CD14-positive monocyte (primary cell): ENCODE results near the gene HMCN2. TPM values are rescaled to one million over a fixed set of nuclear protein-coding genes. Genes with fewer than 3 reads are reported as not detected.

Experiments used
- DNase-seq, 3 donors: peaks; one replicate each; pipeline ENCODE4 v3.0.0-alpha.2; 2011 to 2022
- H2AFZ ChIP-seq: 2 replicates; pipeline ENCODE4 v1.6.0; 2012; ENCODE audit warnings: mild to moderate bottlenecking, low read depth, low read length, inconsistent platforms; ENCODE audit not compliant: insufficient read depth, poor library complexity, severe bottlenecking
- H3K27ac ChIP-seq, 2 donors: 1 replicate in 1 of 2; 2 replicates in 1 of 2; pipeline ENCODE4 v1.5.1; 2012 to 2013; ENCODE audit warnings: low read length in 2 of 2, control low read depth in 1 of 2, inconsistent platforms in 1 of 2, low read depth in 1 of 2, mild to moderate bottlenecking in 1 of 2
- H3K27me3 ChIP-seq, 2 donors: one replicate each; pipeline versions ENCODE4 v1.6.0 to v1.6.1; 2011 to 2013; ENCODE audit warnings: low read length in 2 of 2; ENCODE audit not compliant: control insufficient read depth in 2 of 2, insufficient read depth in 2 of 2
- H3K36me3 ChIP-seq, 2 donors: replicated peaks in 1 of 2; 1 replicate in 1 of 2; 2 replicates in 1 of 2; pipeline versions ENCODE4 v1.5.1 to v1.6.1; 2012 to 2013; ENCODE audit warnings: low read length in 2 of 2, control low read depth in 1 of 2, inconsistent platforms in 1 of 2, mild to moderate bottlenecking in 1 of 2; ENCODE audit not compliant: insufficient read depth in 2 of 2, control insufficient read depth in 1 of 2
- H3K4me1 ChIP-seq, 2 donors: 1 replicate in 1 of 2; 2 replicates in 1 of 2; pipeline versions ENCODE4 v1.5.1 to v1.6.1; 2012 to 2013; ENCODE audit warnings: low read length in 2 of 2, control low read depth in 1 of 2, inconsistent platforms in 1 of 2, mild to moderate bottlenecking in 1 of 2, moderate library complexity in 1 of 2; ENCODE audit not compliant: insufficient read depth in 2 of 2, control insufficient read depth in 1 of 2
- H3K4me2 ChIP-seq: replicated peaks from 2 replicates; pipeline ENCODE3; 2012; ENCODE audit warnings: low read length, moderate library complexity, mild to moderate bottlenecking; ENCODE audit not compliant: poor library complexity, severe bottlenecking; ENCODE audit errors: extremely low read depth
- H3K4me3 ChIP-seq, 3 experiments: fragments of 200-600 bp in 1 of 3; sonication (generic) in 1 of 3; replicated peaks in 1 of 3; 1 replicate in 2 of 3; 2 replicates in 1 of 3; pipeline ENCODE4 v1.5.1; 2011 to 2013; ENCODE audit warnings: low read length in 3 of 3, mild to moderate bottlenecking in 3 of 3, control low read depth in 2 of 3, low read depth in 2 of 3, inconsistent platforms in 1 of 3, moderate library complexity in 1 of 3
- H3K79me2 ChIP-seq: 2 replicates; pipeline ENCODE4 v1.6.0; 2012; ENCODE audit warnings: mild to moderate bottlenecking, control low read depth, inconsistent platforms, low read length, moderate library complexity; ENCODE audit not compliant: insufficient read depth
- H3K9ac ChIP-seq: 2 replicates; pipeline ENCODE4 v1.6.0; 2017; ENCODE audit warnings: low read length, mild to moderate bottlenecking; ENCODE audit not compliant: insufficient read depth, poor library complexity, severe bottlenecking
- H3K9me3 ChIP-seq, 2 donors: replicated peaks in 1 of 2; 1 replicate in 1 of 2; 2 replicates in 1 of 2; pipeline versions ENCODE4 v1.5.1 to v1.6.1; 2012 to 2013; ENCODE audit warnings: low read length in 2 of 2, control low read depth in 1 of 2; ENCODE audit not compliant: control insufficient read depth in 1 of 2, insufficient read depth in 1 of 2
- H4K20me1 ChIP-seq: 2 replicates; pipeline ENCODE4 v1.6.0; 2012; ENCODE audit warnings: mild to moderate bottlenecking, low read length, control low read depth, moderate library complexity; ENCODE audit not compliant: insufficient read depth
- H3K27ac Mint-ChIP-seq, 7 donors: one replicate each; pipeline ENCODE4 v1.8.0; 2020; ENCODE audit warnings: mild to moderate bottlenecking in 7 of 7, mixed read lengths in 7 of 7, moderate library complexity in 6 of 7, inconsistent platforms in 2 of 7
- H3K27me3 Mint-ChIP-seq, 3 donors: one replicate each; pipeline ENCODE4 v1.8.0; 2021 to 2022; ENCODE audit warnings: low read depth in 3 of 3, mild to moderate bottlenecking in 3 of 3, mixed read lengths in 3 of 3, moderate library complexity in 3 of 3, inconsistent platforms in 1 of 3
- H3K36me3 Mint-ChIP-seq, 2 donors: one replicate each; pipeline ENCODE4 v1.8.0; 2020; ENCODE audit warnings: mixed read lengths in 2 of 2, inconsistent platforms in 1 of 2, mild to moderate bottlenecking in 1 of 2
- H3K4me1 Mint-ChIP-seq: one replicate; pipeline ENCODE4 v1.8.0; 2020; ENCODE audit warnings: mild to moderate bottlenecking, mixed read lengths
- H3K4me3 Mint-ChIP-seq, 2 donors: one replicate each; pipeline ENCODE4 v1.8.0; 2020; ENCODE audit warnings: mild to moderate bottlenecking in 2 of 2, mixed read lengths in 2 of 2, moderate library complexity in 1 of 2
- H3K9me3 Mint-ChIP-seq, 7 donors: one replicate each; pipeline ENCODE4 v1.8.0; 2020 to 2022; ENCODE audit warnings: mixed read lengths in 7 of 7, mild to moderate bottlenecking in 6 of 7, moderate library complexity in 6 of 7, inconsistent platforms in 2 of 7
- CTCF ChIP-seq: fragments of 200-600 bp; IDR thresholded peaks from one replicate; pipeline ENCODE4 v1.8.0; 2022; ENCODE audit warnings: antibody characterized with exemption, mild to moderate bottlenecking
- WGBS: methylation state at CpG from one replicate; pipeline ENCODE4 v1.1.5; 2013; ENCODE audit warnings: missing lambda C conversion rate; ENCODE audit not compliant: insufficient coverage; 5-methylcytosine and 5-hydroxymethylcytosine counted together
- intact Hi-C, 2 donors: fragments of 100-400 bp; cut with micrococcal nuclease; formaldehyde crosslinking; loops; one replicate each; pipeline versions ENCODE4 v1.15.0 to v1.15.1; 2023
- polyA plus RNA-seq, 3 donors: library from polyadenylated mRNA; depleted of rRNA in 1 of 3; unstranded in 2 of 3; stranded (reverse) in 1 of 3; fragments of 300-500 nt in 2 of 3; fragments of >200 nt in 1 of 3; fragmentation: Illumina TruSeq in 2 of 3; gene quantifications; 1 replicate in 2 of 3; 2 replicates in 1 of 3; pipeline ENCODE4 v1.2.3, GENCODE V29; 2012 to 2021

Gene HMCN2
- polyA plus RNA-seq, 3 donors, result not detected

DNA sequence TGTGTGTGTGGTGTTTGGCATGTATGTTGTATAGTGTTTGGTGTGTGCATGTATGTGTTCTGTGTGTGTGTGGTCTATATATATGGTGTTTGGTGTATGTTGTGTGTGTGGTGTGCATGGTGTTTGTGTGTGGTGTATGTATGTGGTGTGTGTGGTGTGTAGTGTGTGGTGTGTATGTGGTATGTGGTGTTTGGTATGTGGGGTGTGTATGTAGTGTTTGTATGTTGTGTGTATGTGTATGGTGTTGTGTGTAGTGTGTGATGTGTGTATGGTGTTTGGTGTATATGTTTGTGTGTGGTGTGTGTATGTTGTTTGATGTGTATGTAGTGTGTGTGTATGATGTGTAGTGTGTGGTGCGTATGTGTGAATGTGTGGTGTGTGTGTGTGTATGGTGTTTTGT, 78.8 kb downstream of the HMCN2 start:
- peaks cover 0 to 2% (median 0%) of the 10 kb centered on the region in 7 donors for H3K9me3 Mint-ChIP-seq
- Histone ChIP-seq H3K36me3 (no peaks in the 10 kb centered on the region), H3K9ac (no peak overlapping the region), H3K9me3 (no peaks in the 10 kb centered on the region), H3K4me2 (no peak overlapping the region), H3K27me3 (no peaks in the 10 kb centered on the region), H3K4me3 (no peak overlapping the region), H3K4me1 (no peaks in the 10 kb centered on the region), H4K20me1 (no peaks in the 10 kb centered on the region), H2AFZ (no peak overlapping the region), H3K27ac (no peak overlapping the region), H3K79me2 (no peaks in the 10 kb centered on the region)
- no peaks in the 10 kb centered on the region for H3K36me3 Mint-ChIP-seq
- H3K4me3 Mint-ChIP-seq, result no peak overlapping the region
- H3K4me1 Mint-ChIP-seq, result no peaks in the 10 kb centered on the region
- H3K27me3 Mint-ChIP-seq, result peaks cover 0 to 5% (median 3%) of the 10 kb centered on the region in 3 donors
- intact Hi-C loops, result no loop called here
- WGBS, result 100% methylated on average over 1 of the region's 1 CpG
- DNase-seq, result no peak
- no peak overlapping the region for H3K27ac Mint-ChIP-seq
- TF ChIP-seq CTCF, result no peak

GRCh38 chr9:130345009-130345896, 79.7 kb downstream of the HMCN2 start:
- no peaks in the 10 kb centered on the region for H3K36me3 Mint-ChIP-seq
- intact Hi-C loops, result no loop called here
- Histone ChIP-seq H3K9me3 (no peaks in the 10 kb centered on the region), H3K4me2 (no peak overlapping the region), H3K36me3 (no peaks in the 10 kb centered on the region), H3K27me3 (no peaks in the 10 kb centered on the region), H3K4me3 (no peak overlapping the region), H3K27ac (no peak overlapping the region), H3K4me1 (no peaks in the 10 kb centered on the region), H2AFZ (no peak overlapping the region), H3K79me2 (no peaks in the 10 kb centered on the region), H3K9ac (no peak overlapping the region), H4K20me1 (no peaks in the 10 kb centered on the region)
- DNase-seq, result no peak
- peaks cover 0 to 5% (median 3%) of the 10 kb centered on the region in 3 donors for H3K27me3 Mint-ChIP-seq
- no peak overlapping the region for H3K4me3 Mint-ChIP-seq
- H3K4me1 Mint-ChIP-seq, result no peaks in the 10 kb centered on the region
- no peak overlapping the region for H3K27ac Mint-ChIP-seq
- 91% methylated on average over 9 of the region's 9 CpGs for WGBS
- no peak for TF ChIP-seq CTCF
- peaks cover 0 to 2% (median 0%) of the 10 kb centered on the region in 7 donors for H3K9me3 Mint-ChIP-seq
